Stimulated activated CD8-positive, alpha-beta memory T cell treated with anti-CD3 and anti-CD28 coated beads, Interleukin-7, amount 100 ng/mL, for 48 hours (primary cell): ENCODE measurements around the gene DAGLB.
"Not testable (repeated sequence)": the region's sequence is repeated elsewhere in the genome, so short reads cannot be mapped to it uniquely, and the experiment has no call there.

Experiments used
- DNase-seq, 2 donors: peaks; one replicate each; pipeline ENCODE4 v3.0.0-alpha.2; 2020; ENCODE audit warnings: low read depth in 1 of 2; ENCODE audit errors: extremely low read depth in 1 of 2

The DAGLB gene

DNA sequence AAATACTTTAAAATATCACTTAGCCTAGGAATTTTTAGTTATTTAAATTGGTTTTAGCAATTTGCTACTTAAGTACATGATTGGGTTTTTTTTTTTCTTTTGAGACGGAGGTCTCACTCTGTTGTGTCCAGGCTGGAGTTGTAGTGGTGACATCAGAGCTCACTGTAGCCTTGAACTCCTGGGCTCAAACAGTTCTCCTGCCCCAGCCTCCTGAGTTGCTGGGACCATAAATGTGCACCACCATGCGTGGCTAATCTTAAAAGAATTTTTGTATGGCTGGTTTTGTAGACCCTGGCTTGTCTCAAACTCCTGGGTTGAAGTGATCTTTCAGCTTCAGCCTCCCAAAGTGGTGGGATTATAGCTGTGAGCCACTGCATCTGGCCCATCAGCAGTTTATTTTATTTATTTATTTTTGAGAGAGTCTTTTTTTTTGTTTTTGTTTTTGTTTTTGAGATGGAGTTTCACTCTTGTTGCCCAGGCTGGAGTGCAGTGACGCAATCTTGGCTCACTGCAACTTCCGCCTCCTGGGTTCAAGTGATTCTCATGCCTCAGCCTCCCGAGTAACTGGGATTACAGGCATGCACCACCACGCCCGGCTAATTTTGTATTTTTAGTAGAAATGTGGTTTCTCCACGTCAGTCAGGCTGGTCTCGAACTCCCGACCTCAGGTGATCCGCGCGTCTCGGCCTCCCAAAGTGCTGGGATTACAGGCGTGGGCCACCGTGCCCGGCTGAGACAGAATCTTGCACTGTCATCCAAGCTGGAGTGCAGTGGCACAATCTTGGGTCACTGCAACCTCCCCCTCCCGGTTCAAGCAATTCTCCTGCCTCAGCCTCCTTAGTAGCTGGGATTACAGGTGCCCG is 47.3 kb downstream of the DAGLB start:
- not testable (repeated sequence) for DNase-seq

DNA sequence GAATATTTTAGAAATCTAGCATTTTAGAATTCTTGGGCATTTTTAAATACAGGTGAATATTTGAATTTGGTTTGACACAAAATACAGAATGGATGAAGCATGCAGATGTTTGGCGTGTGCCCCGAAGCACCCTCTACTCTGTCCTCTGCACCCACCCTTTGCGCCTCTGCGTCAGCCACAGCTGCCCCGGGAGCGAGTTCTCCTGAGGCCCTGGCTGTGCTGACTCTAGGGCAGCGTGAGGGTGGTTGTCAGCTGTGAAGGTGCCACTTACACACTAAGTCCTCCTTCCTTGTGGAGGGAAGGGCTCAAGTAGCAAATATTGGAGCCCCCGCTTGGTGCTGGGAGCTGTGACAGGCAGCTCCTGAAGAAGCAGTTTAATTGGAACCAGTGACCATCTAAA is 48.4 kb downstream of the DAGLB start:
- no peak for DNase-seq

DNA sequence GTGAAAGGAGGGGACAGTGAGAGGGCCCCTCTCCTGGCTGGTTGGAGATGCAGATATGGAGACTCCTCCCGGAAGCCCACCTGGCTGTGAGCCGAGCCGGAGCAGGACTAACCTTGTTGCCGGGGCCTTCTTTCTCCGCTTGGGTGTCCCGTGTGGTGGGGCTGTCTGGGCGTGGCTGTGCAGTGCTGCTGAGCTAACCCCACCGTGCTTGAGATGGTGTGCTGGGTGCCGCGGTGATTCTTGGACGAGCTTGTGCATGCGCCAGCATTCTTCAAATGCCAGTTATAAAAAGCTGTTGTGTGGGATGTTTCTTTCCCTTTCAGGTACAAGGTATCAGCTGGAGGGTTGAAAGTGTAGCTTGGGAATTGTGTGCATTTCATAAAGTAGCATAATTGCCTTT is 48.8 kb downstream of the DAGLB start:
- no peak for DNase-seq

DNA sequence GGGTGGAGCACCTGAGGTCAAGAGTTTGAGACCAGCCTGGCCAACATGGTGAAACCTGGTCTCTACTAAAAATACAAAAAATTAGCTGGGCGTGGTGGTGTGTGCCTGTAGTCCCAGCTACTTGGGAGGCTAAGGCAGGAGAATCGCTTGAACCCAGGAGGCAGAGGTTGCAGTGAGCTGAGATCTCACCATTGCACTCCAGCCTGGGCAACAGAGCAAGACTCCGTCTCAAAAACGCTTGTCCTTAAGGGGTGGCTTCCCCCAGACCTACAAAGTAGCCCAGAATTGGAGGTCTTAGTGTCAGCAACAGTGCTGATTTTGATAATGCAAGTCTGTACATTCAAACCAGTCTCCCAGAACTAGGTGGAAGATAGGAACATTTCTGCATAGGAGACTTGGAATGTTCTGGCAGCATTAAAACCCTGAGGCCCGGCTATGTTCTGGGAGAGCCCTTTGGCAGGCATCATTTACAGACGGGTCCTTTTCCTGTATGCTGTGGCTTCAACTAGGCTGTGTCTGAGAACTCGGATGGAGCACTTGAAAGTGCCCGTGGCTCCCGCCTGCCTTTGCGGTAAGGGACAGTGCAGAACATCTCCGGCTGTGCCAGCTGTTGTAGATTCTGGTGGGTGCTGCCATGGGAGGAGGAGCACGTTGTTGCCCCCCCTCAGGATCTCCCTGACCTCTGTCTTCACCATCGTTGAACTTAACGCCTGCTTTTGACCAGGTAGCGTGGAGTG is 49.8 kb downstream of the DAGLB start:
- DNase-seq, result not testable (repeated sequence)

DNA sequence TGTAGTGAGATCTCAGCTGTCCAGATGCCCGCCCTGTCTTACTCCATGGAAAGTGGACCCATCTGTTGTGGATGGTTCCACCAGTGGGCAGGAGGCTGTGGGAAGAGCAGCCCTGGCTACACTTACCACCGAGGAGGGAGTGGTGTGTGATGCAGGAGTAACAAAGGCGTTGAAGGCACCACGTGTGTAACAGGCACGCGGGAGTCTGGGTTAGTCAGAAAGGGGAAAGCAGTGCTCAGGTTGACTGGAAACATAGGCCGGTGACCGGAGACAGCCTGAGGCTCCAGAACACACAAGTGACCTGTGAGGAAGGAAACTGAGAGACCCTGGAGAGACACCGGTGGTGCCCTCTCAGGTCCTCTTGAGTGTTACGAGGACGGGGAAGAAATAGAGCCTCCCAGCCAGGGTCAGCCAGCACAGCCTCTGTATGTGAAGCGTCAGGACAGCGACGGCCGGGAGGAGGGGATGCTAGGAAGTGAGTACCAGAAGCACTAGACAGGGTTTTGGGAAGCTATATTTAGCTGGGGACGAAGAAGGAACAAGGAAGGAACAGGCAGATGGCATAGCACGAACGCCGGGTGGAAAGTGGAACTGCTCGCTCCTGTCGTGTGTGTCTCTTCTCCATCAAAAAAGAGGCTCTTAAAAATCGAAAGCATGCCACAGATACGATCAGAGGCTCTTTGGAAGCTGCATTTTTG is 51.7 kb downstream of the DAGLB start:
- no peak for DNase-seq

DNA sequence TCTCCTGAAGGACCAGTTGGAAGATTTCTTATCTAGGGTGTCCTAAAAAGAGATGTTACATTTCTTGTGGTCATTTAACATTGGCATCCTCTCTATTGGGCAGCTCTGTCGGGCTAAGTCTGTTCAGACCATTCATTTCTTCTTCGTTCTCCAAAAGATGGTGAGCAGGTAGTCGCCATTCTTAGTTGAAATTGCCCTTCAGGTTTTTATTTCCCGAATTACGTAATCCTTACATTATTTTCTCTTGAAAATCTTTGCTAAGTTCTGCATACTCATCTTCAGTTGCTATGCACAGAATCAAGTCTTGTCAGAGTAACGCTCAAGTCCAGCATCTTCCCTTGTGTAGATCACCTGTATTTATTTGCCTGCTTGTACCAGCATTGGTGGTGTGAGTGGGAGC is 53.6 kb downstream of the DAGLB start:
- DNase-seq, result no peak

DNA sequence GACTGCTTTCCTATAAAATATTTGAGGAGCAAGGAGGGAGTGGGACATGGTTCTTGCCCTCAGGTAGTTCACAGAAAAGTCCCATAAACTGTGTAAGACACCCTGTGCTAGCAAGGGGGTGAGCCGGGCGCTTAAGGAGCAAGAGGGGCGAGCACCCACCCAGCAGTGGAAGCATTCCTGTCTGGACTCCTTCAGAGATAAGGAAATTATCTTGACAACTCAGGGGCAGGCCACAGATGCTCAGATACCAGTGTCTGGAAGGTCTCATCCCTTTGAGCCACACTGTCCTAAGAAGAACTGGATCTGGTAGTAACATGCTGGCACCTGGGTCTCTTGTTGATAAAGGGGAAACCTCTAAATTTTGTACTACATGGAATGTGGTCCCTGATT is 54.1 kb downstream of the DAGLB start:
- no peak for DNase-seq

DNA sequence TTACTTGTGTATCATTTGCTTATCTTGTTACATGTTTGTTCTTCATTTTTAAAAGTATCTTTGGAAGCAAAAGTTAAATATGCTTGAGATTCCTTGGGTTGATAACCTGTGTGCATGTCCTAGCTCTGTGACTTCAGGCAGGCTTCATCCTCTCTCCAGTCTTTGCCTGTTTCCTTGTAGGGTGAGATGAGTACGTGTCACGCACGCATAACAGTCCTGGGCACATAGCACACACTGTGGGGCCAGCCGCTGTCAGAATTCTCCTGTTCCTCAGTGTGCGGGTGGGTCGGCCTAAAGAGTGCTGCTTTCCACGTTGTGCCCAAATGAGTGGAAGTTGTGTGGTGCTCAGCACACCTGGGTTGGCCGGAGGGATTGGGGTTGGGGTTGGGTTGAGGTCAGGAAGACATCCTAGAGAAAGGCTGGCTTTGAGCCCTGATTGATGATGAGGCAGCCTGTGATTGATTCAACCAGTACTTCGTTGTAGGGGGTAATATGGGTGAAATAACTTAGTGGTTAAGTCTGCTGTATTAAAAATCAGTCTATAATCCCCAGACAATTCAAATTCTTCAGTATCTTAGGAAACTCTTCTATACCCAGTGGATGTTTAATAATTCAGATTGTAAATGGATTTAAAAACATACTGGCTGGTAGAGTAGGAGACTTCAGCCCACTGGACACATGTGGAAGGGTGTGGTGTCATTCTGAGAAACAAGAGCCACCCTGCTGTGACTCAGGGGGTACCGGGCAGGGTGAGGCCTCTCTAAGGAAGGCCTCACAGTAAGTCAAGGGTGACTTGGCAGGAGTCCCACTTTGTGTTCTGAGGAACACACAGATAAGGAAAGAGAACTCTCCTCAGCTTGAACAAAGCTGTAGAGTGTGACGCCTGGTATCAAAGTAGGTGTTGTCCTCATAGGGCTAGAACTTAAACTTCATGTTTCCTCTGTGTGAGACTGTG is 54.8 kb downstream of the DAGLB start:
- peak in 1 of 2 donors; percentile 73 for DNase-seq

DNA sequence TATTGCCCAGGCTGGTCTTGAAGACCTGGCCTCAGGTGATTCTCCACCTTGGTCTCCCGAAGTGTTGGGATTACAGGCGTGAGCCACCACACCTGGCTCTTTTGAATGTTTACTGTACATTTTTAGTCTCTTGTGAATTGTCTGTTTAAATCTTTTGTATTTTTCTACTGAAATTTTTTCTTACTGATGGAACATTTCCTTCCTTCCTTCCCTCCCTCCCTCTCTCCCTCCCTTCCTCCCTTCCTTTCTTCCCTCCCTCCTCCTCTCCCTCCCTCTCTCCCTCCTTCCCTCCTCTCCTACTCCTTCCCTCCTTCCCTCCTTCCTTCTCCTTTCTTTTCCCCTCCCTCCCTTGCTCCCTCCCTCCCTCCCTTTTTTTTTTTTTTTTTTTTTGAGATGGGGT is 58.0 kb downstream of the DAGLB start:
- no peak for DNase-seq

DNA sequence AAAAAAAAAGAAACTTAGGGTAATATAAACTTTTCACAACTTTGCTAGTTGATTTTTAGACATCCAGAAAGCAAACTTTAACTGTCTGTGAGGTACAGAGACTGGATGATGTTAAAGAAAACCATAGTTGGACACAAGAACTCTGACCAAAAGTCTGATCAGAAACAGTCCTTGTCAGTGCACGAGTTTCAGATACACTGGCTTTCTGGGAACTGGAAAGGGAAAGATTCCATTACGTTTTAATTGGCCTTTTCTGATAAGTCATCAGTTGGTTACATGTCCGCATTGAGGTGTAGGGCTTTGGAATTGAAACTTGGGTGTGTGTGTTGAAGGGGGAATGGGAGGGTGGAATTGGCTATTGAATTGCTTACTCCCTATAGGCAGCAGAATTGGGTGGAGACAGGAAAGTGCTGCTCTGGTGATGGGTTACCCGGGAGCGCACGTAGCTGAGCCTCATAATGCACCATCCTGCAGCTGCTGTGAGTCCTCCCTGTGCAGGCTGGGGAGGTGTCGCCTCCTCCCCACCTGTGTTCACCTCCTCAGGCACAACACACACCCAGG is 59.9 kb downstream of the DAGLB start:
- DNase-seq, result no peak

DNA sequence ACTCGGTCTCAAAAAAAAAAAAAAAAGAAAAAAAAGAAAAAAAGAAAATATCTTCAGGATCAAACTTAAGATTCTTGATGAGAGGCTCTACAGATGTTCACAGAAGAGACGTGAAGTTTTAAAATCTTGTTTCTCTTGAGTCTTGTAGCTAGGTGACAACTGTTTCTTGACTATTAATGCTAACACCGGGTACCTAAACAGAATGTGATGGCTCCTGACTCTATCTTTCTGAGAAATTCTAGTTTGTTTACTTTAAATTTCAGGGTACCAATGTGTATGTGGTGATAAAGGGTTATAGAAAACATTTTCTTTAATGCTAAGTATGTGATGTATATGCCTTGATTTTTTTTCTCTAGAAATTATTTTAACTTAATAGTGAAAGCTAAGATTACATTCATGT is 61.0 kb downstream of the DAGLB start:
- DNase-seq, result no peak

DNA sequence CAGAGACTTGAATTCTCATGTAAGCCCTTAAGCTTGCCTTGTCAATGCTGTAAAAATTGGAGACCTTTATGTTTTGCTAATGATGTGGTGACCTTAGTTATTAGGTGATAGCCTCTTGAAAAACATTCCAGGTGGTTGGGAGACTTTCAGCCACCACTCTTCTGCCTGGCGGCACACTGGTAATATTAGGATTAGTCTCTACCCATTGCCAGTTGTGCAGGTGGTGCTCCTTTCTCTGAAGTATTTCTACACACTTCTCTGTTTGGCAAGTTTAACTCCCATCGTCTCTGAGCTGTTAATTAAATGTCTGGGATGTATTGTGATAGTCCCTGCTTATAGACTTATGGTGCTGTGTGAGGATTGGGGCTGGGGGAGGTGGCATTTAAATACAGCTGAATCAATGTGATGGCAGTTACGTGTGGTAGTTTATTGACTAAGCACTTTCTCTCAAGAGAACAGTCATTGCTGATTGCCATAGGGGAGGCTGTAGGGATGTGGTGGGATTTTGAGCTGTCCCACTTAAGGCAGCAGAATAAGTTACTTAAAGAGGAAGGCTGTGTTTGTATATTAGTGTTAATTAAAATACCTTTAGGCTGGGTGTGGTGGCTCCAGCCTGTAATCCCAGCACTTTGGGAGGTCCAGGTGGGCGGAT is 61.7 kb downstream of the DAGLB start:
- no peak for DNase-seq

DNA sequence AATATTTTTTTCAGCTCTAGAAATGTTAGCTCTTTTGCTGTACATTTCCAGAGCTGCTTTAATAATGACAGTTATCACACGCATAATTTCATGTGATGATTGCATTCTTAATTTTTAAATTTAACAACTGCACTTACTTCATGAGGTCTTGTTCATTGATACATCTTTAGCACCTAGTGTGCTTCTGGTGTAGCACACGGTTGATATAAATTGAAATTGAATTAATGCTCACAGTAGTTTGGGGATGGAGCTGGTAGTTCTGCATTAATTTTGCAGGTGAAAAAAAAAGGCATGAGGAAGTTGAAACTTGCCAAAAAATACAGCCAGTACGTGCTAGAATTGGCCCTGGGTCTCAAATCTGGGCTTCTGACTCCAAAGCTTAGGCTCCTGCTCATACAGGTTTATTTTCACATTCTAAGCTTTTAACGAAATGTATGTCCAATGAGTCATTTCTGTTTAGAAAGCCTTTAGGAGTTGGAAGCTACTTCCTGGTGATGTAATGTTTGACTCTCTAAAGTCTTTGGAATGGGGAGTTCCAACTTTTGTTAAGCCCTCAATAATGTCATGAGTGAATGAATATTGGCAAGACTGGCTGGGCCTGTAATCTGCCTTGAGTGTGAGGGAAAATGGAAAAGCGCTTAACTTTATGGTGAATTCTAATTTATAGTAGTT is 62.5 kb downstream of the DAGLB start:
- DNase-seq, result no peak

DNA sequence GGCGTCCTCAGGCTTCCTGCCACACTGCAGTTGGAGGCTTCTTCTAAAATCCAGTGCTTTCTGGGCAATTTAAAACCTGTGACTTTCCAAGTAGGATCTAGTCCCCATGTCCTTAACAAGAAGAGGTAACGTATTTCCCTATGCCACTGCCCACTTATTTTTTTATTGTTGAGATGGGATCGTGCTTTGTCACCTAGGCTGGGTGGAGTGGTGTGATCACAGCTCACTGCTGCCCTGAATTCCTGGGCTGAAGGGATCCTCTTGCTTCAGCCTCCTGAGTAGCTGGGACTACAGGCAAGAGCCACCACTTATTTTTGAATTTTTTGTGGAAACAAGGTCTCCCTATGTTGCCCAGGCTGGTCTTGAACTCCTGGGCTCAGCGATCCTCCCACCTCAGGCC is 63.4 kb downstream of the DAGLB start:
- DNase-seq, result no peak

DNA sequence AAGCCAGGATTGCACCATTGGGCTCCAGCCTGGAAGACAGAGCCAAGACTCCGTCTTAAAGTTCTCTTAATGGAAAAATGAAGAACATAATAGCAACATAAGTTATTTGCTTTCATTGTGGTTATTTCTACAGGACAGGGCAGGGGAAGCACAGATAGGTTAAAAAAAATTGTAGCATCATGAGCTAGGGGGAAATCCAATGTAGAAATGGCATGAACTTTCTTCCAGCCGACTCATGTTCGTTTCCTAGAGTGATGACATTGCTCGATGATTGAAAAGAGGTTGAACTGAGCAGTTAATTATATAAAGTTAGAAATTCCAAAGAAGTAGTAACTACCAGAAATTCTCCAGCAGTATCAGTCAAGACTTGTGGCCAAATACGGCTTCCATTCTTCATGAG is 64.9 kb downstream of the DAGLB start:
- DNase-seq, result no peak

DNA sequence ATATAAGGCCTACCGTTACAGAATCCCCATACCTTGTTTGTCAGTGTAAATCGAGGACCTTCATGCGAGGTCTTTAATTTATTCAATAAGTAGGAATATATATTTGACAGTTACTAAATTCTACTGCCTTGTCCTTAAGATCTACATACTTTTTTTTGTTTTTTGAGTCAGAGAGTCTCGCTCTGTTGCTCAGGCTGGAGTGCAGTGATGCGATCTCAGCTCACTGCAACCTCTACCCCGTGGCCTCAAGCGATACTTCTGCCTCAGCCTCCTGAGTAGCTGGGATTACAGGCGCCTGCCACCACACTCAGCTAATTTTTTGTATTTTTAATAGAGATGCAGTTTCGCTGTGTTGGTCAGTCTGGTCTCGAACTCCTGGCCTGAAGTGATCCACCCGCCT is 65.9 kb downstream of the DAGLB start:
- DNase-seq, result not testable (repeated sequence)

DNA sequence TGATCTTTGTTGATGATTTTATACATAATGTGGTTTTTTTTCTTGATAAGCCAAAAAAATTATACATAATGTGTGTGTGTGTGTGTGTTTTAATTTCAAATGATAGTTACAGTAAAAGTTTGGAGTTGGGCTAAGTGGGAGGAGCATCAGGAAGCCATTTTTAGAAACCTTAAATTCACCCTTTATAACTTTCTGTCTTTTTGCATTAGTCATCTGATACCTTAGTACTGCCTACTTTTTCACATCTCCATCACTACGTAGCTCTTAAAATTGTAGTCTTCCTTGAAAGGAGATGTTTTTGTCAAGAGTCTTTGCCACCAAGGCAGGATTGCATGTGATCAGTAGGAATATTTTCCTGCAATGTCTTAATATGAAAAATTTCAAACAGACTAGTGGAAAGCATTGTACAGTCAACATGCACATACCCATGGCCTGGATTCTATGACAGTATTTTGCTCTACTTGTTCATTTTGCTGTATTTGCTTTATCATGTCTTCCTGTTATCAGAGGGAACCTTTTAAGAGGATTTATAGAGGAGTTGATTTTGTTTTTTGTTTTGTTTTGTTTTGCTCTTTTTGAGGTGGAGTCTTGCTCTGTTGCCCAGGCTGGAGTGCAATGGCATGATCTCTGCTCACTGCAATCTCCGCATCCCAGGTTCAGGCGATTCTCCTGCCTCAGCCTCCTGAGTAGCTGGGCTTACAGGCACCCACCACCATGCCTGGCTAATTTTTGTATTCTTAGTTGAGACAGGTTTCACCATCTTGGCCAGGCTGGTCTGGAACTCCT is 67.3 kb downstream of the DAGLB start:
- no peak for DNase-seq

DNA sequence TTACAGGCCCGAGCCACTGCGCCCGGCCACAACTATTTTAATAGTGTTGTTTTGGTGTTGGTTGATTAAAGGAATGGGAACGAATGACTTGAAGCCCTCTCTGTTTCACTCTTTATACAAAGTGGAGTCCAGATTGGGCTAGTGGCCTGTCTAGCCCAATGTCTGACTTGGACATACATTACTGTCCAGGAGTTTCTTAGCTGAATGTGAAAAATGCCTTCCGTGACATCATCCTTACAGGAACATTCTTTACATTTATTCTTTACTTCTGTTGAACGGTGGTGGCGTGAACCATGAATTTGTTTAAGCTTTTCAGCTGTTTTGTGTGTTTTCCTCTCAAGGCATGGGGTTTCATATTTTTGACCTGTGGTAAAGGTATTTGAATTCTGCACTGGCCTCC is 67.9 kb downstream of the DAGLB start:
- DNase-seq, result no peak
